Fibroblast of skin of left biceps (primary cell): ENCODE measurements around the gene HECTD2.

Experiments used
- DNase-seq, 2 experiments: peaks; one replicate each; pipeline ENCODE4 v3.0.0-alpha.2; 2013; ENCODE audit warnings: low read depth in 2 of 2

HECTD2 gene

GRCh38 chr10:91536733-91537132, 126.6 kb downstream of the HECTD2 start:
- no peak for DNase-seq

- DNase-seq = no peak
Observed at GRCh38 chr10:91537614-91538383, 127.7 kb downstream of the HECTD2 start.

GRCh38 chr10:91539930-91540329, 129.8 kb downstream of the HECTD2 start:
- no peak for DNase-seq

GRCh38 chr10:91540733-91541132, 130.6 kb downstream of the HECTD2 start:
- no peak for DNase-seq

- DNase-seq = peak; percentile 76 to 82
Observed at GRCh38 chr10:91541481-91541880, 131.3 kb downstream of the HECTD2 start.

- no peak for DNase-seq
Observed at GRCh38 chr10:91545384-91545783, 135.2 kb downstream of the HECTD2 start.

- DNase-seq = no peak
Observed at GRCh38 chr10:91545838-91546237, 135.7 kb downstream of the HECTD2 start.

- DNase-seq = no peak
Observed at GRCh38 chr10:91549262-91549661, 139.1 kb downstream of the HECTD2 start.

- no peak for DNase-seq
Observed at GRCh38 chr10:91550021-91550420, 139.9 kb downstream of the HECTD2 start.

GRCh38 chr10:91551856-91552255, 141.7 kb downstream of the HECTD2 start:
- DNase-seq = no peak

- no peak for DNase-seq
Observed at GRCh38 chr10:91552274-91553095, 142.3 kb downstream of the HECTD2 start.

- DNase-seq = no peak
Observed at GRCh38 chr10:91555455-91555854, 145.3 kb downstream of the HECTD2 start.

- no peak for DNase-seq
Observed at GRCh38 chr10:91556691-91557566, 146.8 kb downstream of the HECTD2 start.

- DNase-seq = peak; percentile 60 to 66
Observed at GRCh38 chr10:91557651-91558111, 147.5 kb downstream of the HECTD2 start.

GRCh38 chr10:91558473-91558872, 148.3 kb downstream of the HECTD2 start:
- no peak for DNase-seq

GRCh38 chr10:91559169-91559568, 149.0 kb downstream of the HECTD2 start:
- no peak for DNase-seq

GRCh38 chr10:91559750-91560149, 149.6 kb downstream of the HECTD2 start:
- no peak for DNase-seq

GRCh38 chr10:91560827-91561226, 150.7 kb downstream of the HECTD2 start:
- DNase-seq = peak; percentile 86 to 89

GRCh38 chr10:91562839-91563581, 152.9 kb downstream of the HECTD2 start:
- DNase-seq = no peak

GRCh38 chr10:91564026-91564425, 153.9 kb downstream of the HECTD2 start:
- DNase-seq = no peak
